Sigmoid colon (tissue), 7 donors: ENCODE data around the gene MS4A8. TPM values are rescaled to one million over a fixed set of nuclear protein-coding genes. Genes with fewer than 3 reads are reported as not detected.
"Not testable (repeated sequence)": the region's sequence is repeated elsewhere in the genome, so short reads cannot be mapped to it uniquely, and the experiment has no call there.

Source experiments
- DNase-seq: peaks from one replicate; pipeline ENCODE4 v3.0.0-alpha.2; 2019
- H3K27ac ChIP-seq, 4 donors: fragments of 200-600 bp; sonication (generic); one replicate each; pipeline ENCODE4 v1.5.1; 2016 to 2019; ENCODE audit warnings: mild to moderate bottlenecking in 1 of 4
- H3K27me3 ChIP-seq, 3 donors: fragments of 200-600 bp; sonication (generic); one replicate each; pipeline ENCODE4 v1.5.1; 2019; ENCODE audit warnings: mild to moderate bottlenecking in 1 of 3
- H3K36me3 ChIP-seq, 4 donors: fragments of 200-600 bp; sonication (generic); one replicate each; pipeline ENCODE4 v1.5.1; 2016 to 2019
- H3K4me1 ChIP-seq, 4 donors: fragments of 200-600 bp; sonication (generic); one replicate each; pipeline ENCODE4 v1.5.1; 2017 to 2019
- H3K4me3 ChIP-seq, 4 donors: fragments of 200-600 bp; sonication (generic); one replicate each; pipeline ENCODE4 v1.5.1; 2017 to 2019; ENCODE audit warnings: mild to moderate bottlenecking in 2 of 4, moderate library complexity in 1 of 4
- H3K9me3 ChIP-seq, 4 donors: fragments of 200-600 bp in 3 of 4; sonication (generic) in 3 of 4; one replicate each; pipeline versions ENCODE4 v1.5.1 to v1.6.1; 2013 to 2019
- CTCF ChIP-seq, 4 experiments: fragments of 450-650 bp in 3 of 4; fragments of 200-600 bp in 1 of 4; IDR thresholded peaks; one replicate each; pipeline ENCODE4 v1.5.1; 2016 to 2019; ENCODE audit warnings: antibody characterized with exemption in 4 of 4, mild to moderate bottlenecking in 3 of 4, moderate library complexity in 2 of 4
- EP300 ChIP-seq, 4 donors: sonication (generic); formaldehyde crosslinking; IDR thresholded peaks; one replicate each; pipeline ENCODE4 v1.6.1; 2017; ENCODE audit warnings: antibody characterized with exemption in 4 of 4
- POLR2A ChIP-seq, 2 donors: fragments of 450-650 bp; IDR thresholded peaks; one replicate each; pipeline ENCODE4 v1.6.1; 2016; ENCODE audit warnings: antibody characterized with exemption in 2 of 2, mild to moderate bottlenecking in 2 of 2, moderate library complexity in 2 of 2
- POLR2AphosphoS5 ChIP-seq, 4 donors: sonication (generic); formaldehyde crosslinking; IDR thresholded peaks; one replicate each; pipeline ENCODE4 v1.6.1; 2017; ENCODE audit warnings: antibody characterized with exemption in 4 of 4
- WGBS, 2 donors: extraction: QIAGEN DNeasy Blood & Tissue Kit; methylation state at CpG; one replicate each; pipeline ENCODE4 v1.1.7; 2013; 5-methylcytosine and 5-hydroxymethylcytosine counted together
- intact Hi-C: fragments of 100-400 bp; cut with DNase I; formaldehyde crosslinking; loops from one replicate; pipeline ENCODE4 v1.15.1; 2023
- polyA plus RNA-seq, 3 donors: library from polyadenylated mRNA; stranded (reverse); fragments of 200-250 nt; gene quantifications; one replicate each; pipeline ENCODE4 v1.2.3, GENCODE V29; 2013
- total RNA-seq, 4 donors: library from RNA; depleted of rRNA; stranded (reverse); fragments of >200 nt; gene quantifications; one replicate each; pipeline ENCODE4 v1.1.0, GENCODE V29; 2016
- donor health status: healthy with polysubstance abuse.
- donor health status: Bipolar disorder and iron deficiency.
- donor health status: healthy.

Gene MS4A8
- total and polyA plus RNA-seq, 7 donors = 3.6 to 9.6 (median 4.4) TPM; not detected in 4

GRCh38 chr11:60756307-60757032, 57.1 kb downstream of the MS4A8 start, which contains the start of gene MS4A15:
MS4A15 (plus strand) TSS chr11:60756867; CDS start chr11:60763734, 6,867 bp downstream.
- no peaks in the 10 kb centered on the region for H3K9me3 ChIP-seq
- H3K27ac ChIP-seq = no peak within 1 kb of the TSS
- no peaks in the 10 kb centered on the region for H3K4me1 ChIP-seq
- H3K27me3 ChIP-seq = peaks cover 0 to 6% (median 0%) of the 10 kb centered on the region in 3 donors
- 44 to 62% methylated on average over 14 of the region's 14 CpGs for WGBS, 2 donors
- intact Hi-C loops = no loop called here
- no peak for DNase-seq
- no peak for TF ChIP-seq POLR2A (IDR thresholded peaks at IDR 0.05)
- TF ChIP-seq POLR2AphosphoS5 (IDR thresholded peaks at IDR 0.05) = no peak
- TF ChIP-seq CTCF (IDR thresholded peaks at IDR 0.05) = no peak
- TF ChIP-seq EP300 (IDR thresholded peaks at IDR 0.05) = no peak
- H3K4me3 ChIP-seq = no peak within 1 kb of the TSS
- H3K36me3 ChIP-seq = no peaks in the 10 kb centered on the region

DNA sequence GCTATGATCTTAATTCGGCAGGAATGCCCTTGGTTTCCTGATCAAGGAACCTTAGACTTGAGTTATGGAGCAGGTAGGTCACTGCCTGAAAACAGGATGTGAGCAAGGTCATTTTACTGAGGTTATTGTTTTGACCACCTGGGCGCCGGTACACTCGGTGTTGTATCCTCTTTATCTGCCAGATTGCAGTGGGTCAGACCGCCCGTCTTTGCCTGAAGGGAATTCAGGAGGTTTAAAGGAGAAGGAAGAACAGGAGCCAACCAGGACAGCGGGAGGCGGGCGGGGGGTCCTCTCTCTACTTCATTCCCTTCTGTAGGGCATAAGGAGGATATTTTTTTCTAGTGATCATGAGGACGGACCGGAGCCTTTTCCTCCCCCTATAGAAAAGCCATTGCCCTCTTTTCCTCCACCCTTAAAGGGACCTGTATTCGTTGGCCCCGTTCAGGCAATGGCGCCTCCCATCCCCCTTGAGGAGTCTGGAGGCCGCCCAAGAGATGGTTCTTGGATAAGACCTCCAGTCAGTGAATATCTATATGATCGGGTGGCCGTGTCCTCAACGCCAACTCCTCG, 57.9 kb downstream of the MS4A8 start:
- no peak overlapping the region for H3K27ac ChIP-seq
- TF ChIP-seq POLR2A (IDR thresholded peaks at IDR 0.05) (no peak), CTCF (IDR thresholded peaks at IDR 0.05) (no peak), EP300 (IDR thresholded peaks at IDR 0.05) (no peak), POLR2AphosphoS5 (IDR thresholded peaks at IDR 0.05) (no peak)
- no peak overlapping the region for H3K4me3 ChIP-seq
- no peaks in the 10 kb centered on the region for H3K36me3 ChIP-seq
- 92 to 93% methylated on average over 19 of the region's 19 CpGs for WGBS, 2 donors
- H3K9me3 ChIP-seq = no peaks in the 10 kb centered on the region
- peaks cover 0 to 4% (median 0%) of the 10 kb centered on the region in 3 donors for H3K27me3 ChIP-seq
- DNase-seq = no peak
- intact Hi-C loops = no loop called here
- H3K4me1 ChIP-seq = no peaks in the 10 kb centered on the region

DNA sequence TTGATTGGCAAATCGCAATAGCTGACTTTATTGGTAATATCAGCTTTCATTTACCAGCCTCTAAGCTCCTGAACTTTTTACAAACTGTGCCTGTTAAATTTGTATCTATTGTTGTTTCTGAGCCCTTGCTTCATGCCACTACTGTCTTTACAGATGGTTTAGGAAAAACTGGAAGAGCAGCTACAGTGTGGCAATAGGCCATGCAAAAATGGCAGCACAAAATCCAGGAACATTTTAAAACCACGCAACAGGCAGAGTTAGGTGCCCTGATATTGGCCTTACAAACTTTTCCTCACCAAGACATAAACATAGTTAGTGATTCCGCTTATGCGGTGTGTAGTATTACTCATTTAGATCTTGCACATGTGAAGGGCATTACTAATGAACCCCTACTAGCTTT, 59.3 kb downstream of the MS4A8 start:
- H3K4me1 ChIP-seq, H3K27ac ChIP-seq, H3K27me3 ChIP-seq, H3K36me3 ChIP-seq, H3K9me3 ChIP-seq, DNase-seq, H3K4me3 ChIP-seq, intact Hi-C loops: not testable (repeated sequence)
- WGBS, 2 donors = 93 to 94% methylated on average over 4 of the region's 4 CpGs

DNA sequence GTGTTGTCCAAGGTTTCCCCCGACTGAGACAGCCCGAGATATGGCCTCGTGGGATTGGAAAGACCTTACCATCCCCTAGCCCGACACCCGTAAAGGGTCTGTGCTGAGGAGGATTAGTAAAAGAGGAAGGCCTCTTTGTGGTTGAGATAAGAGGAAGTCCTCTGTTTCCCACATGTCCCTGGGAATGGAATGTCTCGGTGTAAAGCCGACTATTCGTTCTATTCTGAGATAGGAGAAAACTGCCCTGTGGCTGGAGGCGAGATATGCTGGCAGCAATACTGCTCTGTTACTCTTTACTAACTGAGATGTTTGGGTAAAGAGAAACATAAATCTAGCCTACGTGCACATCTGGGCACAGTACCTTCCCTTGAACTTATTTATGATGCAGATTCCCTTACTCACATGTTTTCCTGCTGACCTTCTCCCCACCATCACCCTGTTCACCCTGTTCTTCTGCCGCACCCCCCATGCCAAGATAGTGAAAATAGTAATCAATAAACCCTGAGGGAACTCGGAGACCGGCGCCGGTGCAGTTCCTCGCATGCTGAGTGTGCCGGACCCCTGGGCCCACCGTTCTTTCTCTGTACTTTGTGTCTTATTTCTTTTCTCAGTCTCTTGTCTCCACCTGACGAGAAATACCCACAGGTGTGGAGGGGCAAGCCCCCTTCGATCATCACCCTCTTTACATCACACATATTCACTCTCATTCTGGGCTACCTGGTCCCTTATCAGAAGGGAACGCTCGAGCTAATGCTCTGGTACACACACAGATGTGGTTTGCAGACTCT, 60.2 kb downstream of the MS4A8 start:
- WGBS, 2 donors = 69 to 84% methylated on average over 22 of the region's 22 CpGs
- H3K36me3 ChIP-seq, H3K9me3 ChIP-seq, intact Hi-C loops, H3K27me3 ChIP-seq, H3K27ac ChIP-seq, H3K4me1 ChIP-seq, DNase-seq, H3K4me3 ChIP-seq: not testable (repeated sequence)

- no peaks in the 10 kb centered on the region for H3K9me3 ChIP-seq
- intact Hi-C loops = no loop called here
- no peak for DNase-seq
- 79 to 91% methylated on average over 4 of the region's 4 CpGs for WGBS, 2 donors
- no peaks in the 10 kb centered on the region for H3K4me1 ChIP-seq
- no peak overlapping the region for H3K4me3 ChIP-seq
- H3K36me3 ChIP-seq = no peaks in the 10 kb centered on the region
- H3K27me3 ChIP-seq = peaks cover 0 to 15% (median 0%) of the 10 kb centered on the region in 3 donors
- no peak for TF ChIP-seq CTCF (IDR thresholded peaks at IDR 0.05)
- TF ChIP-seq POLR2AphosphoS5 (IDR thresholded peaks at IDR 0.05) = no peak
- TF ChIP-seq POLR2A (IDR thresholded peaks at IDR 0.05) = no peak
- TF ChIP-seq EP300 (IDR thresholded peaks at IDR 0.05) = no peak
- H3K27ac ChIP-seq = no peak overlapping the region
Measured at GRCh38 chr11:60761436-60762190, 62.2 kb downstream of the MS4A8 start.
